WI38 (cell line): ENCODE data around the gene SPAG9.
"Not testable (repeated sequence)": the region's sequence is repeated elsewhere in the genome, so short reads cannot be mapped to it uniquely, and the experiment has no call there.

Experiments
- H3K4me3 ChIP-seq: 2 replicates; pipeline ENCODE4 v1.5.1; 2011; ENCODE audit warnings: low read depth, mild to moderate bottlenecking, control low read depth, low read length
- TF ChIP-seq, protein P1 (sequence below): IDR thresholded peaks from 2 replicates; pipeline ENCODE4 v1.5.1; 2012; ENCODE audit warnings: low read depth, mild to moderate bottlenecking, control low read depth, low read length

Gene SPAG9

GRCh38 chr17:51133365-51133764 is 12.7 kb upstream of the SPAG9 start:
- TF ChIP-seq, protein P1, sequence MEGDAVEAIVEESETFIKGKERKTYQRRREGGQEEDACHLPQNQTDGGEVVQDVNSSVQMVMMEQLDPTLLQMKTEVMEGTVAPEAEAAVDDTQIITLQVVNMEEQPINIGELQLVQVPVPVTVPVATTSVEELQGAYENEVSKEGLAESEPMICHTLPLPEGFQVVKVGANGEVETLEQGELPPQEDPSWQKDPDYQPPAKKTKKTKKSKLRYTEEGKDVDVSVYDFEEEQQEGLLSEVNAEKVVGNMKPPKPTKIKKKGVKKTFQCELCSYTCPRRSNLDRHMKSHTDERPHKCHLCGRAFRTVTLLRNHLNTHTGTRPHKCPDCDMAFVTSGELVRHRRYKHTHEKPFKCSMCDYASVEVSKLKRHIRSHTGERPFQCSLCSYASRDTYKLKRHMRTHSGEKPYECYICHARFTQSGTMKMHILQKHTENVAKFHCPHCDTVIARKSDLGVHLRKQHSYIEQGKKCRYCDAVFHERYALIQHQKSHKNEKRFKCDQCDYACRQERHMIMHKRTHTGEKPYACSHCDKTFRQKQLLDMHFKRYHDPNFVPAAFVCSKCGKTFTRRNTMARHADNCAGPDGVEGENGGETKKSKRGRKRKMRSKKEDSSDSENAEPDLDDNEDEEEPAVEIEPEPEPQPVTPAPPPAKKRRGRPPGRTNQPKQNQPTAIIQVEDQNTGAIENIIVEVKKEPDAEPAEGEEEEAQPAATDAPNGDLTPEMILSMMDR = no peak

DNA sequence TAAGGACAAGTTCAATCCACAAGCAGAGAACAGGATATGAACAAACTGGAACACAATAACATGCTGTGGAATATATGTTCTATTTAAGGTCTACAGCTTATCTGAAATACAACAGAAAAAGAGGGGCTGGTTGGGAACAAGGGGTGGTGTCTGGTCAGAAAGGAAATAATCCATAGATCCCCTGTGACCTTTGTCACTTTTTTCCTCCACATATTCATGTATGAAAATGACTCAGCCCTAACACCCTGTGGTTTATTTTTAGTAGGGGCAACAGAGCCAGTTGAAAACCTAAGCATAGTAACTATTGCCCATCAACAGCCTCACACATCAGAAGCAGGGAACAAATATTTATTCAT is 12.3 kb upstream of the SPAG9 start:
- no peak overlapping the region for H3K4me3 ChIP-seq

More at GRCh38 chr17:51133365-51133764, 12.7 kb upstream of the SPAG9 start:
- H3K4me3 ChIP-seq = no peak overlapping the region

DNA sequence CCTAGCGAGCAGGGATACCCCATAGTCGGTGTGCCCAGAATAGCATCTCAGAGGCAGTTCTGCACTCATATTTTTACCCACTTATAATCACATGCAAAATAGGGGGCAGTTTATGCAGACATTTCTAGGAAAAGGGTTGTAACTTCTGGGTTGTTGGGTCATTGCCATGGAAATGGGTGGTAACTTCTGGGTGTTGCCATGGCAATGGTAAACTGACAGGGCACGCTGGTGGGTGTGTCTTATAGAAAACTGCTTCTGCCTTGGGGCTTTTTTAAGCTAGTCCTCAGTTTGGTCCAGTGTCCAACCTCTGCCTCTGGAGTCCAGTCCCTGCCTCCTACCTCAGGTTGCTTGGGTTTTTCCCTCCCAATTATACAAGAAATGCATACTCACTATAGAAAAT is 7.4 kb upstream of the SPAG9 start:
- TF ChIP-seq, protein P1 = no peak
- no peak overlapping the region for H3K4me3 ChIP-seq

More for the DNA sequence above, 12.3 kb upstream of the SPAG9 start:
- TF ChIP-seq, protein P1 = no peak

DNA sequence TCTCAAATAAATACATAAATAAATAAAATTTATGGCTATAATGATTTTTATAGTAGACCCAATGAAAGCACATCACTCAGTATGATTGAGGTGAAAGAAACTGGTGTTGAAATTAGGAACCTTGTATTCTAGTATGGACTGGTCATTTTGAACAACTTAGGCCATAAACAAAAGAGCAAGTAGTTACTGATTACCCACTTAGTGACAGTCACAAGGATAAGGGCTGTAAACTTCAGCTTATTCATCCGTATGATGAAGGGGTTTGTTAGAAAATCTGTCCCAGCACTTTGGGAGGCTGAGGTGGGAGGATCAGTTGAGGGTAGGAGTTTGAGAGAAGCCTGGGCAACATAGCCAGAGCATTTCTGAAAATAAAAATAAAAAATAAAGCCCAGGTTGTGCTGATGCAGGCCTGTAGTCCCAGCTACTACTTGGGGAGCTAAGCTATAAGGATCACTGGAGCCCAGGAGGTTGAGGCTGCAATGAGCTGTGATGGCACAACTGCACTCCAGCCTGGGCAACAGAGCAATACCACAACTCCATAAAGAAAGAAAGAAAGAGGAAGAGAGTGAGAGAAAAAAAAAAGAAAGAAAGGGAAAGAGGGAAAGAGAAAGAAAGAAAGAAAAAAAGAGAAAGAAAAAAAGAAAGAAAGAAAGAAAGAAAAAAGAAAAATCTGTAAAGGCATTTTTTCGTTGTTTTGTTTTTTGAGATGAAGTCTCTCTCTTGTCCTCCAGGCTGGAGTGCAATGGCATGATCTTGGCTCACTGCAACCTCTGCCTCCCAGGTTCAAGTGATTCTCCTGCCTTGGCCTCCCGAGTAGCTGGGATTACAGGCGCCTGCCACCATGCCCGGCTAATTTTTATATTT is 4.2 kb upstream of the SPAG9 start:
- no peak overlapping the region for H3K4me3 ChIP-seq
- TF ChIP-seq, protein P1 = no peak

- not testable (repeated sequence) for H3K4me3 ChIP-seq
Measured at GRCh38 chr17:51122473-51123115, 1.9 kb upstream of the SPAG9 start.

DNA sequence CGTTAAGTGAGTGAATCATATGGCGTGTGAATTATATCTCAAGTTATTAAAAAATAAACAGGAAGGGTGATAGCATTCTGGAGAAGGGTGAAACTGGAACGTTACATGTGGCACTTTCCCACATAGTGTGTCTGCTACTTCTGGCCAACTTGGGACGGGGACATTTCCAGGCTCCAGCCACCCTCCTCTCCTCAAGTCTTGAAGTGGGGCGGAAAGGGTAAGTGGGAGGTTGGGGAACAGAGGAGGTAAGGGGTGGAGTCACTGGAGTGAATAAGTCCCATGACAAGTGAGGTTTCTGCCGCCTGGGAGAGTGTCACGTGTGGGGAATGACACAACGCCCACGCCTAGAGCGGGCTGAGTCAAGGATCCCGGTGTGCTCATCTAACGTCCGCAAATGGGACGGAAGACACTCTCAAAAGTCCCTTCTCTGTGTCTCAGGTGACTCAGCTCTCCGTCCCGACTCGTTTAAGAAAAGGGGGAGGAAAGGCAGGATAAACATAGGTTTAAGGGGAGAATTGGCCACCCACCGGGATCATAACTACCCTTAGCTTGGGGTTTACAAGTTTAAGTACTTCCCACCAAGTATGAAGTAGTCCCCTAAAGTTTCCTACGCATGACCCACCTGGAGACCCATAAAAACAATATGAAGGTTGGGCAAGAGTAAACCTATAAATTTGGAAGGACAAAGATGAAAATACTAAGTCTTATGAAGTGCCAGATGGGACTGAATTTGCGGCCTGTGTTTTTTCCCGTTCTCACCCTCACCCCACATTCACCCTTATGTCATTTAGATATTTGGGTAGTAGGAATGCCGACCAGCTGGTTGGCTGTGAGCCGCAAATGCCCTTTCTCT is 1.2 kb upstream of the SPAG9 start:
- H3K4me3 ChIP-seq = peak overlapping the region; percentile 67
- TF ChIP-seq, protein P1 = no peak

- TF ChIP-seq, protein P1 = no peak
Measured at GRCh38 chr17:51120357-51120738, 320 bp downstream of the SPAG9 start.

More at GRCh38 chr17:51120357-51120738, 320 bp downstream of the SPAG9 start:
- H3K4me3 ChIP-seq = peak overlapping the region; percentile 87
